T-helper 2 cell treated with Interferon-gamma antibody and Interleukin-4, amounts not matched to agents 5 μg/mL and 100 μg/mL, for 36 hours (primary cell): ENCODE data around the gene PRMT5.
A peak's percentile ranks its signal among the peaks of the same experiment; 100 is the strongest.
"Not testable (repeated sequence)": the region's sequence is repeated elsewhere in the genome, so short reads cannot be mapped to it uniquely, and the experiment has no call there.

Experiments
- DNase-seq: peaks from one replicate; pipeline ENCODE4 v3.0.0; 2021; ENCODE audit warnings: low spot score
- H3K27ac Mint-ChIP-seq: one replicate; pipeline ENCODE4 v1.8.0; 2021; ENCODE audit warnings: mild to moderate bottlenecking, mixed read lengths
- H3K27me3 Mint-ChIP-seq: one replicate; pipeline ENCODE4 v1.8.0; 2021; ENCODE audit warnings: low read depth, mixed read lengths
- H3K36me3 Mint-ChIP-seq: one replicate; pipeline ENCODE4 v1.8.0; 2021; ENCODE audit warnings: low read depth, mixed read lengths
- H3K4me1 Mint-ChIP-seq: one replicate; pipeline ENCODE4 v1.8.0; 2021; ENCODE audit warnings: low read depth, mixed read lengths
- H3K4me3 Mint-ChIP-seq: one replicate; pipeline ENCODE4 v1.8.0; 2022; ENCODE audit warnings: mild to moderate bottlenecking, moderate library complexity, mixed read lengths
- H3K9me3 Mint-ChIP-seq: one replicate; pipeline ENCODE4 v1.8.0; 2021; ENCODE audit warnings: mixed read lengths

PRMT5 gene

DNA sequence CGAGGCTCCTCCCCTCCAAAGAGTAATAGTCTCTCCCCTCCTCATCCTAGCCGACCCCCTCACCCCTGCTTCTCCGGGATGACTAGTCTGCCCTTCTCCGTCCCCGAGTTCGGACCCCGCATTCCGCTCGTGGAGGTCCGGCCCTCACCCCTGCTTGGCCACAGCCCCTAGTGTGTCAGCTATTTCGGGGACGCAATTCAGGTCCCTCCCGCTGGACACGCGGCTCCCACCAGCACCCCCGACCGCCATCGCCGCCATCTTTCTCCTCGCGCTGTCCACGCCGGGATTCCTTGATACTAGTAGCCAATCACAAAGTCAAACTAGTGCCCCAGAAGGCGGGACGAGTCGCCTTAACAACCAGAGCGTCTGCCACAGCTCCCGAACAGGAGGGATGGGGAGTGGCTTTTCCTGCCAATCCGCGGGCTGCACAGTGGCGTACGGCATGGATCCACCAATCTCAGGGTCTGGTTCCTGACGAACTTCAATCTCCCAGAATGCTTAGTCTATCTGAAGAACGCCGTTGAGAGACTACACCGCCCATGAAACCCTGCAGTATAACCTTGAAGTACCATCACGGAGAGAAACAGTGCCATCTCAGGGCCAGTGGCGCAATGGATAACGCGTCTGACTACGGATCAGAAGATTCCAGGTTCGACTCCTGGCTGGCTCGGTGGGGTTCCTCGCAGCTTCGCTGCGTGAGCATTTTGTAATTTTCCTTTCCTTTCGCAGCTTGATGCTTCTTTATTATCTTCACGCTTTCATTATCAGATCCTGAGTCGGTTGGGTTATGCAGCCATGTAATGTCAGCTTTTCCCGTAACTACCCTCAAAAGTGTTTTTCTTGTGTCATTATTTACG, at the start of gene PRMT5:
Gene PRMT5, minus strand, starts transcription at position 273 of the 857 bp plus-strand sequence. Its CDS starts 15 bp downstream, at position 258.
- peaks cover 25% of the 10 kb centered on the region for H3K36me3 Mint-ChIP-seq
- H3K9me3 Mint-ChIP-seq: no peaks in the 10 kb centered on the region
- H3K4me3 Mint-ChIP-seq: no peak within 1 kb of the TSS

DNA sequence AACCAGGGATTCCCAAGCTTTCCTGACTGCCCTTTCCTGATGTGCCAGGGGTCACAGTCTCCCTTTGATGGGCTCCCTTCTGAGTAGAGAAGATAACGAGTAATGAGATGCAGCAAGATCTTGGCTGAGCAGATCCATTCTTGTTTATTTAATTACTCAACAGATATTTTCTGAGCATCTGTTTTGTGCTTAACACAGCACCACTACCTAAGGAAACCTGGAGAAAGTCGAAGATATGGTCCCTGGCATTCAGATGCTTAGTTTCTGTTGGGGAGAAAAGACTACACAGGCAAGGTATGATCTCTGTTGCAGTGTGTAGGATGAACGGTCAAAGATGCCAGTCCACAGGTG, 49.3 kb upstream of the PRMT5 start:
- no peaks in the 10 kb centered on the region for H3K36me3 Mint-ChIP-seq
- no peak for DNase-seq
- H3K9me3 Mint-ChIP-seq: no peaks in the 10 kb centered on the region
- H3K27ac Mint-ChIP-seq: no peak overlapping the region
- peaks cover 20% of the 10 kb centered on the region for H3K27me3 Mint-ChIP-seq
- no peak overlapping the region for H3K4me3 Mint-ChIP-seq
- H3K4me1 Mint-ChIP-seq: peaks cover 5% of the 10 kb centered on the region

More for the DNA sequence above, at the start of gene PRMT5:
- Mint-ChIP-seq H3K27ac (no peak within 1 kb of the TSS), H3K4me1 (peaks cover 18% of the 10 kb centered on the region), H3K27me3 (no peaks in the 10 kb centered on the region)
- peak; percentile 96 for DNase-seq

DNA sequence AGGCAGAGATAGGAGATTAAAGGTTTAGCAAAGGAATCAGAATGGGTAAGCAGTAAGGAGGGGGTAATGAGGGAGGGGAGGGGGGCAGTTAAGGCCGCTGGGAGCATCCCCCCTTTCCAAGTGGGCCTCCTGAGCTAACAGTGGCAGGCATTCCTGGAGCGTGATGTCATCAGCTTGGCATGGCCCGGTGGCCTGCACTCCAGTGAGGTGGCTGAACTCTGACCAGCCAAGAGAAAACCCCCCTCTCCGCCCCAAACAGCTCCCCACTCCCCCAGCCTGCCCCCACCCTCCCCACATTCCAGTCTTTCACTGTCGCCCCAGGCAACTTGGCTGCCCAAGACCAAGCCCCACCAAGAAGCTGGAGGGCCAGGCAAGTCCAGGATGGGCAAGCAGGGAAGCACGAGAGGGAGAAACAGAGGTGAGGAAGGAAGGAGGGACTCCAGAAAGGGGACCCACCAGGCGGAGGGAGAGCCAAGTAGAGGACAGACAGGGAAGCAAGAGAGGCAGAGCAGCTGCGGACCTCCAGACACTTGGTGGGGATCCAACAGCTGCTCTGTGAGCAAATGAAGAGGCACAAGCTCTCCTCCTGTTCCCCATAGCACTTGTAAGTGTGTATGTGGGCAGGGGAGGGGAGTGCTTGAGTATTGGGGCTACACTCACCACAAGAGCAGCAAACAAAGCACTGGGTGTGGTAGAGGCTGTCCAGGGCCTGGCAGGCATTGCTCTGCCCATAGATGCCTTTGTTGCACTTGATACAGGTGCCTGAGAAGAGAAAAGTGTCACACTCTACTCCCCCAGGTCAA, 48.7 kb upstream of the PRMT5 start:
- H3K4me1 Mint-ChIP-seq: peaks cover 5% of the 10 kb centered on the region
- peaks cover 20% of the 10 kb centered on the region for H3K27me3 Mint-ChIP-seq
- no peaks in the 10 kb centered on the region for H3K9me3 Mint-ChIP-seq
- DNase-seq: no peak
- H3K27ac Mint-ChIP-seq: no peak overlapping the region
- no peak overlapping the region for H3K4me3 Mint-ChIP-seq
- no peaks in the 10 kb centered on the region for H3K36me3 Mint-ChIP-seq

DNA sequence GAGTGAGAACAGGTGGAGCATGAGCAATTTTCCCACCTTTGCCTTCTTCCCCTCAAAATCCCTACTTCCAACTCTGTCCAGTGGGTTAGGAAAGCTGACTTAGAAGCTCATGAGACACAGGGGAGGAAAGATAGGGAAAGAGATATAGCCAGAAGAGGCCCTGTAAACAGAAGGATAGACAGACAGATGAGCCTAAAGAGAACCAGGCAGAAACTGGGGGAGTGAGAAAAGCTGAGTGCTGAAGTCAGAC, 48.2 kb upstream of the PRMT5 start:
- no peaks in the 10 kb centered on the region for H3K36me3 Mint-ChIP-seq
- no peak for DNase-seq
- H3K4me1 Mint-ChIP-seq: peaks cover 5% of the 10 kb centered on the region
- H3K4me3 Mint-ChIP-seq: no peak overlapping the region
- peaks cover 20% of the 10 kb centered on the region for H3K27me3 Mint-ChIP-seq
- H3K9me3 Mint-ChIP-seq: no peaks in the 10 kb centered on the region
- H3K27ac Mint-ChIP-seq: no peak overlapping the region

DNA sequence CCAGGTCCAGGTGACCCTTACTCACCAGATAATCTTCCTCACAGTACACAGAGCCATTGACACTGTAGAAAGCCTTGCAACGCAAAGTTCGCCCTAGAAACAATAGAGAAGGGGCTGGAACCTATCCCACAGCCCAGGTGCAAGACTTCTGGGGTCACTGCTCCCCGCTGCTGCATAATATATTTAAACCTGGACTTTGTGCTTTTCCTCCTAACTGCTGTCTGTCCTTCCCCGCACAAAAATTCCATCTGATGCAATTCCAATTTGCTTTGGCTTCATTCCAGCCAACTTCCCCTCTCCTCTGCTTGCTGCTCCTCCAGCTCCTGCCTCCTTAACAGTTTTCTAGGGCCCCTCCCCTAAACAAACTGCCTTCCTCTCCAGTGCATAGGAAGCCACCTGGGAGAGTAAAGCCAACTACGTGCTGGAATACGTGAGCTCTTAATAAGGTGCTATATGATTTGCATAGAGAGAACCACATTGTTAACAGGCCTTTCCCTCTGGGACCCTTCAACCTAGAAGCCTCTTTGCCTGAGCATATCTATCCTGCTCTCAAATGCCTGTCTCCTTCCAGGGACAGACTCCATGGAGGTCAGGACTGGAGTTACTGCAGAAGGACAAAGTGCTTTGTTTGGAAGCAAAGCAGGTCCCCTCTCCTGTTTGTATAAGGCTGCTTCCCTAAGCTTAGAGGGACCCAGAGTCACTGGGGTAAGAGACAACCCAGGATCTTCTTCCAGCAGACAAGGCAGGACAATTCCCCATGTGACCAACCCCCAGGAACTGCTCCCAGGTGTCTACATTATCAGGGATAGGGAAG, 47.7 kb upstream of the PRMT5 start:
- Mint-ChIP-seq H3K36me3 (no peaks in the 10 kb centered on the region), H3K27ac (no peak overlapping the region), H3K4me1 (peaks cover 5% of the 10 kb centered on the region), H3K27me3 (peaks cover 20% of the 10 kb centered on the region), H3K9me3 (no peaks in the 10 kb centered on the region), H3K4me3 (no peak overlapping the region)
- DNase-seq: no peak

DNA sequence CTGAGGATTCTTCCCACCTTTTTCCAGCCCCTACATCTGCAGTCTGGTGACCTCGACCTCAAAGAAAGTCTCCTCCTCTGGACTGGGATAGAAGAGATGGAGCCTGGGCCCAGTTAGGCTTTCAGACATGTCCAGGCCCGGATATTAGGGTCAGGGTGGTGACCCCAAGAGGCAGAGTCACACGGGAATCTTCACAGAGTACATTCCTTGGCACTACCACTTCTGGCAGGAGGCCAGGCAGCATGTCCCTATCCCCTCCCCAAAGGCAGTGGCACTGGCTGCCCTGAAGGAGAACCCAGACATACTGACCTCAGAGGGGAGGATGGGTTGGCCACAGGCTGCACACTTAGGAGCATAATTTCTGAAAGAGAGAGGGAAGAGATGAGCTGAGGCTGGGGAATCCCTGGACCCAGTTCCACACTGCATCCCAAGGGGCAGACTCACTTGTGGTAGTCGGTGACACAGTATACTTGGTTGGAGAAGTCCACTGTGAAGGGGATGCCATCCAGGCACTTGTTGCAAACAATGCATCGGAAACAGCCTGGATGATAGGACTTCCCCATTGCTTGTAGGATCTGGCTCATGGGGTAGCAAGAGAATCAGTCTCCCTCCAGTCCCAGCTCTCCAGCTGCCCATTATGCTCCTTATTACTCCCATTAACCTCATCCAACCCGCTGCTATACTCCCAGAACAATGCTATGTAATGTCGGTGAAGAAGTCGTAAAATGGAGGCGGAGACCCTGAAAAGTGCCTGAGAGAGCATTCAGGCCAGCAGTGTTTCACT, 45.5 kb upstream of the PRMT5 start:
- Mint-ChIP-seq H3K4me1 (peaks cover 1% of the 10 kb centered on the region), H3K27ac (no peak overlapping the region), H3K9me3 (no peaks in the 10 kb centered on the region), H3K27me3 (peaks cover 16% of the 10 kb centered on the region), H3K4me3 (no peak overlapping the region), H3K36me3 (no peaks in the 10 kb centered on the region)
- DNase-seq: no peak

DNA sequence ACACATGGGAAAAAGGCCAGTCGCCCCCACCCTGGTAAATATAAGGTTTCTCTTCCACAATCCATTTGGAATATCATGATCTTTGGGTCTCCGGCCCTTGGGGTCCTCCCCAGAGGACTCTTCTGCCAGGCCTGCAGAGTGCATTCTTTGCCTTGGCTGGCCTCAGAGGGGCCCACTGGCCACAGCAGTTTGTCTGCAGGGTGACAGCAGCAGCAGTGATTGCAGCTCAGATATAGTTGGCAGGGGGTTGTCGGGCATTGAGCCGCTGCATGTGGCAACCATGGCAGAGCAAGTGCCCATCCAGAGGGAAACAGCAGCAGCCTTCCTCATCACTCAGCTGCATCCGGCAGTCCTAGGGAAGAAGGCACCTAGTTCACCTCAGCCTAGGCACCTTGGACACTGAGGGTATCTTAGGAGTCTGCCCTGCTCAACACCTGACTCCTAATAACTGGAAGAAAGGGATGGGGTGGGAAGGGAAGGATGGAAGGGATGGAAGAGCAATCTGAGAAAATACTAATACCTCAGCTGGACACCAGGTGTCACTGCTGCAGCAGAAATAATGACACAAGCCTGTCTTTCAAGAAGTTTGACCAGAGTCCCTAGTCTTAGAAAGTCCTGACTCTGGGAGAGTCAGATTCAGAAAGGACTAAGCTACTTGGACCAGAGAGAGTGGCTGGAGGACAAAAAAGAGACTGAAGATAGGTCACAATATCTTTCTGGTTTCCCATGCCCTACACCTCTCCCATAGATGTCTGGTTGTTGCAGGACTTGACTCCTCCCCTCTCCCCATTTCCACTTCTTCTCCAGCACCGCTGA, 44.2 kb upstream of the PRMT5 start:
- peak; percentile 15 for DNase-seq
- no peaks in the 10 kb centered on the region for H3K36me3 Mint-ChIP-seq
- H3K9me3 Mint-ChIP-seq: no peaks in the 10 kb centered on the region
- H3K4me3 Mint-ChIP-seq: no peak overlapping the region
- H3K27ac Mint-ChIP-seq: no peak overlapping the region
- H3K4me1 Mint-ChIP-seq: no peaks in the 10 kb centered on the region
- H3K27me3 Mint-ChIP-seq: peaks cover 12% of the 10 kb centered on the region

DNA sequence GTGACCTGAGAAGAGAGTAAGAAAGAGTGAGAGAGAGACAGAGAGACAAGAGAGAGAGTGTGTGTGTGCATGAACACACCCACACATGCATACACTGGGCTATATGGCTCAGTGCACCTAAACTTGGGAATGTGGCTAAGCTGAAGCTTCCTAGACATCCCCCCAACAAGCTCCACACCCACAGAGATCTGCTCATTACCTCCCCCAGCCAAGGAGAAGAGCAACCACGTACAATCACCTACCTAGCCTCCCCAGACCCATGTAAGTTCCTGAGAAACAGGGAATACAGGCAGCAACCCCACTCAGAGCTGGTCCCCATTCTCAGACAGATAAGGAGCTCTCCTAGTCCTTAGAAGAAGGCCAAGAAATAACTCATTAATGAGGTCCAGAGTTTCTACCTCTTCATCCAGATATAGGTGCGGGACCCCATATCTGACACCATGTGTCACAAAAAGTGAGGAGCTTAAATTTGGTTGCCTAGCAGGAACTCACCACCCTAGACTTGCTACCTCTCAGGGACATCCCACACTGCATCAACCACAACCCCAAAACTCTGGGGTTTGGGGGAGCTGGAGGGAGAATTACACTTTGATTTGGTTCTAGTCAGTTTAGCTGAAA, 43.2 kb upstream of the PRMT5 start:
- Mint-ChIP-seq H3K4me3 (no peak overlapping the region), H3K27me3 (peaks cover 10% of the 10 kb centered on the region), H3K4me1 (no peaks in the 10 kb centered on the region), H3K9me3 (no peaks in the 10 kb centered on the region), H3K27ac (no peak overlapping the region), H3K36me3 (no peaks in the 10 kb centered on the region)
- no peak for DNase-seq

DNA sequence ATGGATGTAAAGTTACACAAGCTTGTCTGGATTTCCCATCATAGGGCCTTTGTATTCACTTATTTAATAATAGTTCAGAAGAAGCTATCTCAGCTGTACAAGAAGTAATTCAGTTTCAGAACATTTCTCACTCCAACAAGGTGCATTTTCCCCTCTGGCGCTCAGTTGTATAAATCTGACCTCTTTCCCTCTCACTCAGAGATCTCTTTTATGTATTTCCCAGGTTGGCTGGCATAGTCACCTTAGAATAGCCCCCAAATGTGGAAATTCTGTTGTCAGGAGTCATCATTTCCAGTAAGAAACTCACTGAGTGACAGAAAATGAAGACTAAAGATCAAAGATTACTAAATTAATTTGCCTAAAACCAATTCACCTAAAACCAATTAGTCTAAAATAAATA, 42.0 kb upstream of the PRMT5 start:
- Mint-ChIP-seq H3K27ac (no peak overlapping the region), H3K4me3 (no peak overlapping the region), H3K9me3 (no peaks in the 10 kb centered on the region), H3K4me1 (no peaks in the 10 kb centered on the region), H3K36me3 (no peaks in the 10 kb centered on the region), H3K27me3 (peaks cover 5% of the 10 kb centered on the region)
- no peak for DNase-seq

DNA sequence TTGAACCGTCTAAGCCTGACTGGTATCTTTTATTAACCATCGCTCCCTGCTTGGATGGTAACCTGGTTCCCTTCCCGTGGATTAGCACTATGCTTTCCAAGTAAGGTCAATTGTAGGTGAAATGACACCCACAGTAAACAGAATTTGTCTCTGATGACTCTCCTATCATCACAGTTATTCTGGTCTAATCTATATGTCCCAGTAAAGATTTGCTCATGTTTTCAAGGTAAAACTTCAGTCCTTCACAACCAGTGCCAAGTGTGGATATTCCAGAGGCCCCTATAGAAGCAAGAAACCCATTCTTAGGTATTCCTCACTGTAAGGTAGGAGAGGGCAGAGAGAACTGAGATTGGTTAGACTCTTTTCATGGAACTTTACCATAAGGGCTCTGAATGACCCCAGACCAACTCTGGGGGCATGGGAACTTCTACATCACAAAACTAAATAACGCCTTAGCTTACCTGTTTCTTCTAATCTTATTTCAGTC, 37.6 kb upstream of the PRMT5 start:
- no peaks in the 10 kb centered on the region for H3K36me3 Mint-ChIP-seq
- no peak for DNase-seq
- peaks cover 8% of the 10 kb centered on the region for H3K27me3 Mint-ChIP-seq
- H3K9me3 Mint-ChIP-seq: no peaks in the 10 kb centered on the region
- H3K4me3 Mint-ChIP-seq: no peak overlapping the region
- peaks cover 2% of the 10 kb centered on the region for H3K4me1 Mint-ChIP-seq
- H3K27ac Mint-ChIP-seq: no peak overlapping the region

DNA sequence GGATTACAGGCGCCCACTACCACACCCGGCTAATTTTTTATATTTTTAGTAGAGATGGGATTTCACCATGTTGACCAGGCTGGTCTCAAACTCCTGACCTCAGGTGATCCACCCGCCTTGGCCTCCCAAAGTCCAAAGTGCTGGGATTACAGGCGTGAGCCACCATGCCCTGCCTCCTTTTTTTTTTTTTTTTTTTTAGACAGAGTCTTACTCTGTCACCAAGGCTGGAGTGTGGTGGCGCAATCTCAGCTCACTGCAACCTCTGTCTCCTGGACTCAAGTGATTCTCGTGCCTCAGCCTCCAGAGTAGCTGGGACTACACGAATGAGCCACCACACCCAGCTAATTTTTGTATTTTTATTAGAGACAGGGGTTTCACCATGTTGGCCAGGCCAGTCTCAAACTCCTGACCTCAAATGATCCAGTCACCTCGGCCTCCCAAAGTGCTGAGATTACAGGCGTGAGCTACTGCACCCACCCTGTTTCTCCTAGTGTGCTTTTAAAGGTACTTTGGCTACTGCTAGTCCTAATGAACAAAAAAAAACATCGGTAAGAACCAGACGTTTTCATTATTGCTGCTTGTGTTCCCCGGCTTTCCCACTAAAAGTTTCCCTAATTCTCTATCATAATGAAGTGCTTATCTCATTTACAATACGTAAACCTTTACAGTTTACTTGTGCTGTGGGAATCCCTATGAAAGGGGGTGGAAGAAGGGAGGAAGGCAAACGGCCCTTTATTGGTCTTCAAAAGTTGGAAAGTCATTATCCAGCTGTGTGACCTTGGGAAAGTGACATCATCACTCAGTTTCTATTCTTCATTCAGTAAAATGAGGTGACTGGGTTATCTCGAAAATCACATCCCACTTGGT, 37.0 kb upstream of the PRMT5 start:
- H3K4me1 Mint-ChIP-seq, H3K9me3 Mint-ChIP-seq, DNase-seq, H3K27ac Mint-ChIP-seq, H3K4me3 Mint-ChIP-seq, H3K27me3 Mint-ChIP-seq, H3K36me3 Mint-ChIP-seq: not testable (repeated sequence)
